AG10803 (cell line): ENCODE results near the gene BTRC.
A peak's percentile ranks its signal among the peaks of the same experiment; 100 is the strongest.

Source experiments
- DNase-seq: peaks from one replicate; pipeline ENCODE4 v3.0.0; 2010; ENCODE audit warnings: low read depth
- H3K4me3 ChIP-seq: 2 replicates; pipeline ENCODE4 v1.5.1; 2011; ENCODE audit warnings: mild to moderate bottlenecking, low read length, control low read depth
- TF ChIP-seq, protein P1 (sequence below): conservative IDR thresholded peaks from 2 replicates; pipeline ENCODE4 v1.5.1; 2011; ENCODE audit warnings: mild to moderate bottlenecking, low read length, control low read depth, inconsistent platforms

The BTRC gene

DNA sequence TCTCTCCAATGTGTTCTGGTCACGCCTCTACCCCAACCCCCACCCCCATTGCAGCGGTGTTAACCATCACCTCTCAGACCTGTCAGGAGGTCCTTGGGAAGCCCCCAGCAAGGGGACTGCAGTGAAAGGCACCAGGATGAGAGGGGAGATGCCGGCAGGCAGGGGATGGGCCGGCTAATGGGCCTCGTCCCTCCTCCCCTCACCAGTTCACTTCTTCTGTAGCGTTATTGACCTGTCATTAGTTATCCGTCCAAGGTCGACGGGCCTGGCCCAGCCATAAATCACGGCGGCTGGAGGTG, 215.3 kb downstream of the BTRC start:
- TF ChIP-seq, protein P1, sequence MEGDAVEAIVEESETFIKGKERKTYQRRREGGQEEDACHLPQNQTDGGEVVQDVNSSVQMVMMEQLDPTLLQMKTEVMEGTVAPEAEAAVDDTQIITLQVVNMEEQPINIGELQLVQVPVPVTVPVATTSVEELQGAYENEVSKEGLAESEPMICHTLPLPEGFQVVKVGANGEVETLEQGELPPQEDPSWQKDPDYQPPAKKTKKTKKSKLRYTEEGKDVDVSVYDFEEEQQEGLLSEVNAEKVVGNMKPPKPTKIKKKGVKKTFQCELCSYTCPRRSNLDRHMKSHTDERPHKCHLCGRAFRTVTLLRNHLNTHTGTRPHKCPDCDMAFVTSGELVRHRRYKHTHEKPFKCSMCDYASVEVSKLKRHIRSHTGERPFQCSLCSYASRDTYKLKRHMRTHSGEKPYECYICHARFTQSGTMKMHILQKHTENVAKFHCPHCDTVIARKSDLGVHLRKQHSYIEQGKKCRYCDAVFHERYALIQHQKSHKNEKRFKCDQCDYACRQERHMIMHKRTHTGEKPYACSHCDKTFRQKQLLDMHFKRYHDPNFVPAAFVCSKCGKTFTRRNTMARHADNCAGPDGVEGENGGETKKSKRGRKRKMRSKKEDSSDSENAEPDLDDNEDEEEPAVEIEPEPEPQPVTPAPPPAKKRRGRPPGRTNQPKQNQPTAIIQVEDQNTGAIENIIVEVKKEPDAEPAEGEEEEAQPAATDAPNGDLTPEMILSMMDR, result no peak
- no peak overlapping the region for H3K4me3 ChIP-seq
- DNase-seq, result no peak

- peak overlapping the region; percentile 70 for H3K4me3 ChIP-seq
- peak; percentile 49 for DNase-seq
- TF ChIP-seq, protein P1, result peak; percentile 43
Observed at GRCh38 chr10:101569622-101570427, 215.9 kb downstream of the BTRC start.

DNA sequence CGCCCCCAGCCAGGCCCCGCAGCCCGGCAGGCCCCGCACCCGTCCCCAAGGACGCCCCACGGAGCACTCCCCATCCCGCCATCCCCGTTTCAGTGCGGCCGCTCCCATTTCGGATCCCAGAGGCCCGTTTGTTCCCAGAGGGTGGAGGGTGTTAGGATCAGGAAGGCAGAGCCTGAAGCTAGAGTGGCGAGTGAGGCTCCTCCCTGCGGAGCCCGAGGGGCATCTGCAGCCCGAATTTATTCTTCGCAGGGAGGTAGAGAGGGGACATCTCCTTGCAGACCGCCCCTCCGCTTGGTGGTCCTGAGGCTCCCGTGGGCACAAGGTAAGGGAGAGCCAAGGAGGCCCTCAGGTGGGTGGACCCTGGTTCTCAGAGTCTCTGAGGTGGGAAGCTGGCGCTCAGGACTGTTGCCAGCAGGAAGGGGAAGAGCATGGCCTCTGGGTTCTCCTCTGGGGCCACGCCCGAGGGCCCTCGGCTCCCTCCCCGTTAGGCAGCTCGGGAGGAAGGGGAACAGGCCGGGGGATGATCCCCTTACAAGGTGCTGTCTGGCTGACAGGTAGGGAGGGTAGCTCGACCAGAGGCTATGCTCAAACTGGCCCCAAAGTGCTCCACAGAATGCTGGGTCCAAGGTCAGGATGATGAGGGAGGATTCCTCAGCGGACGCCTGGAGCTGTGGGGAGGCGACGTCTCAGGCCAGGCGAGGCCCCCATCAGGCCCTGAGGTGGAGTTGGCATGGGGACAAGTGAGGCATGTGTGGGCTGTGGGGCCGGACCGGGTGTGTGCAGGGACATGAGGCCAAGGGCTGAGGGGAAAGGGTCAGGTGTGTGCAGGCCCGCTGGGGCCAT, 216.7 kb downstream of the BTRC start:
- TF ChIP-seq, protein P1, result no peak
- H3K4me3 ChIP-seq, result peak overlapping the region; percentile 63
- peak; percentile 11 for DNase-seq

DNA sequence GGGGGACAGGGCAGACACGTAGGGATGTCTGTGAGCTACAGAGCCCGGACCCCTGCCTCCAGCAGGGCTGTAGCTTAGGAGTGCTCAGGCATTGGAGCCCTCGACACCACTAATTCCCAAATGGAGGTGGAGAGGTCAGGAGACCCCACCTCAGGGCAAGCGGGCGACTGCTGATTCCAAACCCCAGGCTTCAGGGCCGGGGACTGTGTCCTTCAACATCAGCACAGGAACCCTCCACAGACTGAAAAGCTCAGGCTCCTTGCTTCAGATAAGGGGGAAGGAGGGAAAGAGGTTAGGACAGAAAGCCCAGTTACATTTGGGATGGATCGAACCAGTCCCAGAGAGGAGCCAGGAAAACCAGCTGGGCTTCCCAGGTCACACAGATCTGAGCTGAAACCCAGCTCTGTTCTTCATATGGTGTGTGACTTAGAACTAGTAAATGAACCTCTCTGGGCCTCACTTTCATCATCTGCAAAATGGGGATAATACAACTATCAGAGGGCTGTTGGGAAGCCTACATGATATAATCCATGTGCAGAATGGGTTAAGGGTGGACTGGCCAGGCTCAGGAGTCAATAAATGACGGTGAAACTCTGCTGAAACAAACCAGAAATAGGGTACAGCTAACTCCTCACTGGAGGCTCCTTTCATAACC, 217.4 kb downstream of the BTRC start:
- no peak for DNase-seq
- TF ChIP-seq, protein P1, result no peak
- H3K4me3 ChIP-seq, result no peak overlapping the region

DNA sequence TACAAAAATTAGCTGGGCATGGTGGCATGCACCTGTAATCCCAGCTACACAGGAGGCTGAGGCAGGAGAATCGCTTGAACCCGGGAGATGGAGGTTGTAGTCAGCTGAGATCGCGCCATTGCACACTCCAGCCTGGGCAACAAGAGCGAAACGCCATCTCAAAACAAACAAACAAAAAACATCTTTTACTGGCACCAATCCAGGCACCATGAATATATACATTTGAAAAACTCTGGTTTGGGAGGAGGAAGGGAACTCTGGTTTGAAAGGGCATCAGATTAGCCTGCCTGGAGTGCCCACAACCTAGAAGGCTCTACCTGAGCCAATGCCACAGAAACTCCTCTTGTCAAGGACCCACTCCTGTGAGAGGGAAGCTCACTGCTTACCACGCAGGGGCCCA, 218.2 kb downstream of the BTRC start:
- no peak for DNase-seq
- TF ChIP-seq, protein P1, result no peak
- H3K4me3 ChIP-seq, result no peak overlapping the region

- TF ChIP-seq, protein P1, result no peak
- DNase-seq, result no peak
- no peak overlapping the region for H3K4me3 ChIP-seq
Observed at GRCh38 chr10:101572785-101573184, 218.8 kb downstream of the BTRC start.
